Hepatocyte (in vitro differentiated cells): Measurements from ENCODE around the gene GDPD1. TPM values are rescaled to one million over a fixed set of nuclear protein-coding genes. Genes with fewer than 3 reads are reported as not detected.
"Not testable (repeated sequence)": the region's sequence is repeated elsewhere in the genome, so short reads cannot be mapped to it uniquely, and the experiment has no call there.

Source experiments
- DNase-seq: peaks from one replicate; pipeline ENCODE4 v3.0.0-alpha.2; 2016; ENCODE audit warnings: low spot score
- H2AFZ ChIP-seq: fragments of 200-600 bp; sonication (generic); 2 replicates; pipeline ENCODE4 v1.6.0; 2016; ENCODE audit warnings: antibody characterized with exemption, mild to moderate bottlenecking
- H3K27ac ChIP-seq: fragments of 200-600 bp; sonication (generic); 2 replicates; pipeline ENCODE4 v1.5.1; 2016; ENCODE audit warnings: mild to moderate bottlenecking
- H3K27me3 ChIP-seq: fragments of 200-600 bp; sonication (generic); 2 replicates; pipeline ENCODE4 v1.6.1; 2016
- H3K36me3 ChIP-seq: fragments of 200-600 bp; sonication (generic); replicated peaks from 2 replicates; pipeline ENCODE4 v1.5.1; 2016; ENCODE audit warnings: low read depth; ENCODE audit not compliant: insufficient read depth
- H3K4me1 ChIP-seq: fragments of 200-600 bp; sonication (generic); 2 replicates; pipeline ENCODE4 v1.5.1; 2016; ENCODE audit warnings: mild to moderate bottlenecking, moderate library complexity; ENCODE audit not compliant: insufficient read depth
- H3K4me2 ChIP-seq: fragments of 200-600 bp; sonication (generic); 2 replicates; pipeline ENCODE4 v1.6.0; 2016
- H3K4me3 ChIP-seq: fragments of 200-600 bp; sonication (generic); 2 replicates; pipeline ENCODE4 v1.5.1; 2016; ENCODE audit warnings: mild to moderate bottlenecking
- H3K79me2 ChIP-seq: fragments of 200-600 bp; sonication (generic); 2 replicates; pipeline ENCODE4 v1.6.0; 2017; ENCODE audit warnings: mild to moderate bottlenecking
- H3K9me2 ChIP-seq: fragments of 200-600 bp; sonication (generic); replicated peaks from 2 replicates; pipeline ENCODE4 v1.6.0; 2017; ENCODE audit warnings: mild to moderate bottlenecking; ENCODE audit not compliant: insufficient read depth
- H3K9me3 ChIP-seq: fragments of 200-600 bp; sonication (generic); 2 replicates; pipeline ENCODE4 v1.5.1; 2016; ENCODE audit warnings: low read depth, mild to moderate bottlenecking
- H4K20me1 ChIP-seq: fragments of 200-600 bp; sonication (generic); 2 replicates; pipeline ENCODE4 v1.6.0; 2016; ENCODE audit warnings: mild to moderate bottlenecking; ENCODE audit not compliant: insufficient read depth, poor library complexity, severe bottlenecking
- CTCF ChIP-seq: fragments of 200-600 bp; sonication (generic); IDR thresholded peaks from 2 replicates; pipeline ENCODE4 v1.5.1; 2016; ENCODE audit warnings: antibody characterized with exemption, mild to moderate bottlenecking; ENCODE audit not compliant: poor library complexity
- EZH2 ChIP-seq: fragments of 200-600 bp; sonication (generic); IDR thresholded peaks from 2 replicates; pipeline ENCODE4 v1.6.1; 2016; ENCODE audit warnings: antibody characterized with exemption, mild to moderate bottlenecking, borderline replicate concordance
- EZH2phosphoT487 ChIP-seq: fragments of 200-600 bp; sonication (generic); IDR thresholded peaks from one replicate; pipeline ENCODE4 v1.6.1; 2018; ENCODE audit warnings: antibody characterized with exemption, mild to moderate bottlenecking, low read depth, moderate library complexity; ENCODE audit not compliant: unreplicated experiment, severe bottlenecking
- WGBS: methylation state at CpG from one replicate; pipeline ENCODE4 v1.1.6; 2016; ENCODE audit warnings: low lambda C conversion rate; ENCODE audit errors: missing lambda C conversion rate; 5-methylcytosine and 5-hydroxymethylcytosine counted together
- polyA plus RNA-seq: library from polyadenylated mRNA; unstranded; fragments of >200 nt; fragmentation: Nextera tagmentation; extraction: Ambion mirVana; gene quantifications from 2 replicates; pipeline ENCODE4 v1.2.1, GENCODE V29; 2016
- total RNA-seq: library from RNA; depleted of rRNA; stranded (reverse); fragments of >200 nt; gene quantifications from 2 replicates; pipeline ENCODE4 v1.2.3, GENCODE V29; 2014

Gene GDPD1
- total and polyA plus RNA-seq, 2 experiments from 2014 or later: 1.9 to 5.0 TPM

GRCh38 chr17:59289981-59290301 lies 69.6 kb downstream of the GDPD1 start:
- Histone ChIP-seq H2AFZ (peak overlapping the region; percentile 14), H3K36me3 (no peaks in the 10 kb centered on the region), H3K4me1 (no peaks in the 10 kb centered on the region), H3K4me3 (no peak overlapping the region), H3K79me2 (no peaks in the 10 kb centered on the region), H3K9me3 (no peaks in the 10 kb centered on the region), H3K9me2 (no peaks in the 10 kb centered on the region), H4K20me1 (no peaks in the 10 kb centered on the region), H3K27ac (peak overlapping the region; percentile 70), H3K4me2 (peak overlapping the region; percentile 0), H3K27me3 (no peaks in the 10 kb centered on the region)
- TF ChIP-seq EZH2 (no peak), CTCF (no peak), EZH2phosphoT487 (no peak)
- no peak for DNase-seq
- WGBS: 29% methylated on average over 3 of the region's 3 CpGs

- H3K79me2 ChIP-seq, H3K9me3 ChIP-seq, H3K4me1 ChIP-seq, H3K9me2 ChIP-seq, H4K20me1 ChIP-seq, H3K36me3 ChIP-seq, H3K27me3 ChIP-seq, H3K4me3 ChIP-seq: not testable (repeated sequence)
- peak overlapping the region; percentile 70 for H3K27ac ChIP-seq
- WGBS: 13% methylated on average over 12 of the region's 12 CpGs
- peak overlapping the region; percentile 14 for H2AFZ ChIP-seq
- peak overlapping the region; percentile 0 for H3K4me2 ChIP-seq
- peak; percentile 34 for DNase-seq
Observed at GRCh38 chr17:59290302-59290998, 70.1 kb downstream of the GDPD1 start.

DNA sequence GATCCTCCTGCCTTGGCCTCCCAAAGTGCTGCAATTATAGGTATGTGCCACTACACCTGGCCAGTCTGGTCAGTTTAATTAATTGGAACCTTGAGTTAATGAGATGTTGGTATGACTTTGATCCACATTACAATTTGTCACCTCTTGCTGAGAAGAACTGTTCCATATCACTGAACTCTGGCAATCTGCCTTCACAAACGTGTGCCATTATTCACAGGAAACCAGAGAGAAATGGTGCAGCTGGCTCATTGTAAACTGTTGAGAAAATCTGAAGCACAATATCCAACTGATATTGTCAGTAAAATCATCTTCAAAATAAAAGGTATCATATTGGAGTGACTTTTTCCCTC lies 71.8 kb downstream of the GDPD1 start:
- Histone ChIP-seq H3K9me3 (no peaks in the 10 kb centered on the region), H3K27me3 (no peaks in the 10 kb centered on the region), H3K79me2 (no peaks in the 10 kb centered on the region), H3K9me2 (no peaks in the 10 kb centered on the region), H3K4me3 (no peak overlapping the region), H3K4me1 (no peaks in the 10 kb centered on the region), H4K20me1 (no peaks in the 10 kb centered on the region), H2AFZ (no peak overlapping the region), H3K4me2 (no peak overlapping the region), H3K27ac (no peak overlapping the region), H3K36me3 (no peaks in the 10 kb centered on the region)
- no peak for TF ChIP-seq EZH2phosphoT487
- DNase-seq: no peak
- 74% methylated on average over 1 of the region's 1 CpG for WGBS

DNA sequence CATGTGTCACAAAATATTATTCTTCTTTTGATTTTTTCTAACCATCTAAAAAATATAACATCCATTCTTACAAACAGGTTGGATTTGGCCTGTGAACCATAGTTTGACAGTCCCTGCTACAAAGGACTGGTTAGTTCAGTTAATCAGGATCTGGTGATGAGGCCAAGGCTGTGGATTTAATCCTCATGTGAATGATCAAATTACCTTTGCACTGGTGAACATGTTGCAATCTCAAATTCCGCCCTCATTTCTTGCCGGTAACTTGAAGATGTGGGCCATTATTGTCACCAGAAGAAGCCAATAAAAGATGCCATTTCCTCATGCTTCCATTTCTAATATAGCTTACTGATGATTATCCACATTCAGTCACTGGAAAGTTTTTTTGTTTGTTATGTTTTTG lies 75.9 kb downstream of the GDPD1 start:
- H3K36me3 ChIP-seq: no peaks in the 10 kb centered on the region
- no peak for DNase-seq
- no peaks in the 10 kb centered on the region for H3K9me2 ChIP-seq
- no peak overlapping the region for H2AFZ ChIP-seq
- no peak for TF ChIP-seq CTCF
- TF ChIP-seq EZH2phosphoT487: no peak
- TF ChIP-seq EZH2: no peak
- H3K9me3 ChIP-seq: no peaks in the 10 kb centered on the region
- H3K79me2 ChIP-seq: no peaks in the 10 kb centered on the region
- no peaks in the 10 kb centered on the region for H4K20me1 ChIP-seq
- peak overlapping the region; percentile 65 for H3K27ac ChIP-seq
- no peak overlapping the region for H3K4me3 ChIP-seq
- 73% methylated on average over 2 of the region's 2 CpGs for WGBS
- H3K4me2 ChIP-seq: no peak overlapping the region
- peaks cover 8% of the 10 kb centered on the region for H3K4me1 ChIP-seq
- H3K27me3 ChIP-seq: no peaks in the 10 kb centered on the region
